Measurements from ENCODE around the gene CCDC178.

DNA sequence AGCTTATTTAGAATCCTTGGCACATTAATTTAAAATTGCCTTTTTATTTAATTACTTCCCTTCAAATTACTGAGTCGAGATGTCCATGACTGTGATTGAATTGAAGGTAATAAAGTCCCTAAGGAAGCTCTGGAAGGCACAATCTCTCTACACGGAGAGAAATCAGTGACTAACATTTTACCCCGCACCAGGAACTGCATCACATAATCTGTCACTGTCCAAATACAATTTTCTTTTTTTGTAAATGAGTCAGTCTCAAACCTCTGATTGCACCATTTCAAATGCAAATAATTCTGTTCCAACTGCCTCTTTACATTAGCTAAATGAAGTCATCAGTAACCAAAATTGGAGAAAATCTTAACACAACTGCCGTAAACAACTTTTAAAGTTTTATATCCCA lies 311.9 kb downstream of the CCDC178 start:
- TF ChIP-seq EZH2 (IDR thresholded peaks at IDR 0.05; ENCODE audit: insufficient read depth, poor library complexity, severe bottlenecking) (no peak), EZH2phosphoT487 (IDR thresholded peaks at IDR 0.05; ENCODE audit: insufficient read depth, low read depth) (no peak)
